GM03348 (cell line): Measurements from ENCODE around the gene BCAS3.
"Not testable (repeated sequence)": the region's sequence is repeated elsewhere in the genome, so short reads cannot be mapped to it uniquely, and the experiment has no call there.

Experiments used
- DNase-seq: peaks from one replicate; pipeline ENCODE4 v3.0.0; 2012; ENCODE audit warnings: low spot score

BCAS3 gene

DNA sequence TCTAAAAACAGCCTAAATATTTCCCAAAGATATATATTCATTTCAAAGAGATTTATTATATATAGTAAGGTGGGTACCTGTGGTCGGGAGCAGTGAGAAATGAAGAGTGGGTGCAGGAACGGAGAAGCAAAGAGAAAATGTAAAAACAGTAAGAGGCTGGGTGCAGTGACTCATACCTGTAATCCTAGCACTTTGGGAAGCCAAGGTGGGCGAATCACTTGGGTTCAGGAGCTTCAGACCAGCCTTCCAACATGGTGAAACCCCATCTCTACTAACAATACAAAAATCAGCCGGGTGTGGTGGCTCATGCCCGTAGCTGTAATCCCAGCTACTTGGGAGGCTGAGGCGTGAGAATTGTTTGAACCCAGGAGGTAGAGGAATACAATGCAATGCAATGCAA is 257.1 kb downstream of the BCAS3 start:
- DNase-seq: no peak

- not testable (repeated sequence) for DNase-seq
Observed at GRCh38 chr17:60935991-60936390, 258.3 kb downstream of the BCAS3 start.

DNA sequence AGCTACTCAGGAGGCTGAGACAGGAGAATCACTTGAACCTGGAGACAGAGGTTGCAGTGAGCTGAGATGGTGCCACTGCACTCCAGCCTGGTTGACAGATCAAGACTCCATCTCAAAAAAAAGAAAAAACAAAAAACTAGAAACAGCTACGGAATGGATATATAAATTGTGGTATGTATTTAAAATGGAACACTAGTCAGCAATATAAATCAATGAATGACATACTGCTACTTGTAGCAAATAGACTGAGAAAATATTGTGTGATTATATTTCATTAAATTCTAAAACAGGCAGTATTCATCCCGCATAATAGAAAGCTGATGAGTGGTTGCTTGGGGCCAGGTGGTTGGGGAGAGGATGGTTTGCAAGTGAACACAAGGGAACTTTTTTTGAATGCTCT is 261.7 kb downstream of the BCAS3 start:
- DNase-seq: no peak

- DNase-seq: peak; percentile 75
Observed at GRCh38 chr17:60941028-60941427, 263.4 kb downstream of the BCAS3 start.

- no peak for DNase-seq
Observed at GRCh38 chr17:60941571-60941970, 263.9 kb downstream of the BCAS3 start.

- DNase-seq: no peak
Observed at GRCh38 chr17:60944751-60945150, 267.1 kb downstream of the BCAS3 start.

DNA sequence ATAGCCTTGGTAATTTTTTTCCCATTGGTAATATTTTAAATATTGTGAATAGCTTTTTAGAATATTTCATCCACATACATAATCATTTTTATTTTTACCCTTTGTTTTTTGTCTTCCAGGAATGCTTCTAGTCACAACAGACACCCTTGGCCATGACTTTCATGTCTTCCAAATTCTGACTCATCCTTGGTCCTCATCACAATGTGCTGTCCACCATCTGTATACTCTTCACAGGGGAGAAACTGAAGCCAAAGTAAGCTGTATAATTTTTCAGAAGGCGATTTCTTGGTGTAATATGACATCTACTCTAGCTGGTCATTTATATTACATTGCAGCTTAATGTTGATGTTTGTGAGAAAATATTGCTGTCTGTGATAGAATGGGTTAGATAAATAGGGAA is 269.4 kb downstream of the BCAS3 start:
- DNase-seq: peak; percentile 58

DNA sequence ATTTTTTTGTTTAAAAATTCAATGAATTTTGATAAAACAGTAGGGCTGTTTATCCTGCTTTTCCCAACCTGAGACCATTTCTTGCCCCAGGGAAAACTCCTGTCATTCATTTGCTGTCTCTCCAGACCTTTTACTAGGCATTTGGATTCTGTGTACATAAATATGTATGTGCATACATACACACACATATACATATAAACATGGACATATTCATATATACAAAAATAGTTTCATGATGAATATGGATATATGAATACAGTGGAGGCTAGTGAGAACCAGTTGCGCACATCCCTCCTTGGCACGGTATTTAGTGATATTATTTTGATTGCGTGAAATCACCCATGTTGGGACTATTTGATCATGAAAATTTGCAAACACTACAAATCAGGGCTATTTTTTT is 269.9 kb downstream of the BCAS3 start:
- DNase-seq: no peak

DNA sequence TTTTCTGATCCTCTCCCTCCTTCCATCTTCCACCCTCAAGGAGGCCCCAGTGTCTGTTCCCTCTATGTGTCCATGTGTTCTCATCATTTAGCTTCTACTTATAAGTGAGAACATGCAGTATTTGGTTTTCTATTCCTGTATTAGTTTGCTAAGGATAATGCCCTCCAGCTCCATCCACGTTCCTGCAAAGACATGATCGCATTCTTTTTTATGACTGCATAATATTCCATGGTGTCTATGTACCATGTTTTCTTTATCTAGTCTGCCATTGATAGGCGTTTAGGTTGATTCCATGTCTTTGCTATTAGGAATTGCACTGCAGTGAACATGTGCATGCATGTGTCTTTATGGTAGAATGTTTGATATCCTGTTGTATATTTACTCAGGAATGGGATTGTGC is 275.1 kb downstream of the BCAS3 start:
- DNase-seq: no peak

DNA sequence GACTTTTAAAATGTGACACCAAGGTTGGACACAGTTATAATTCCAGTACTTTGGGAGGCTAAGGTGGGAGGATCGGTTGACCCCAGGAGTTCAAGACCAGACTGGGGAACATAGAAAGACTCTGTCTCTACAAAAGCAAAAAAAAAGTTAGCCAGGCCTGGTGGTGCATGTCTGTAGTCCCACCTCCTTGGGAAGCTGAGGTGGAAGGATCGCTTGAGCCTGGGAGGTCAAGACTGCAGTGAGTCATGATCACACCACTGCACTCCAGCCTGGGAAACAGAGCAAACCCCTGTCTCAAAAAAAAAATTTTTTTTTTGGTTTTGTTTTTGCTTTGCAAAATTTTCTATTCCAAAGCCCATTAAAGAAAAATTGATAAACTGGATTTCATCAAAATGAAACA is 281.4 kb downstream of the BCAS3 start:
- no peak for DNase-seq

DNA sequence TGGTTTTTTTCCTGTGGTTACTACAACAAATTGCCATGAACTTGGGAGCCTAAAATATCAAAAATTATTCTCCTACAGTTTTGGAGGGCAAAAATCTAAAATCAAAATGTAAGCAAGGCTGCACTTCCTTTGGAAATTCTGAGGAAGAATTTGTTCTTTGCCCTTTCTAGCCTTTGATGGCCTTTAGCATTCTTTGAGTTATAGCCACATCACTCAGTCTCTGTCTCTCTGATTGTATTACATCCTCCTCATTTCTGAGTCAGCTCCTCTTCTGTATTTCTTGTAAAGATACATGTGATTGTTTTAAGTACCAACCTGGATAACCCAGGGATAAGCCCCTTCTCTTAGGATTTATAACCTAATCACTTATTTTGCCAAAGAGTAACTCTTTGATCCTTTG is 282.0 kb downstream of the BCAS3 start:
- no peak for DNase-seq

DNA sequence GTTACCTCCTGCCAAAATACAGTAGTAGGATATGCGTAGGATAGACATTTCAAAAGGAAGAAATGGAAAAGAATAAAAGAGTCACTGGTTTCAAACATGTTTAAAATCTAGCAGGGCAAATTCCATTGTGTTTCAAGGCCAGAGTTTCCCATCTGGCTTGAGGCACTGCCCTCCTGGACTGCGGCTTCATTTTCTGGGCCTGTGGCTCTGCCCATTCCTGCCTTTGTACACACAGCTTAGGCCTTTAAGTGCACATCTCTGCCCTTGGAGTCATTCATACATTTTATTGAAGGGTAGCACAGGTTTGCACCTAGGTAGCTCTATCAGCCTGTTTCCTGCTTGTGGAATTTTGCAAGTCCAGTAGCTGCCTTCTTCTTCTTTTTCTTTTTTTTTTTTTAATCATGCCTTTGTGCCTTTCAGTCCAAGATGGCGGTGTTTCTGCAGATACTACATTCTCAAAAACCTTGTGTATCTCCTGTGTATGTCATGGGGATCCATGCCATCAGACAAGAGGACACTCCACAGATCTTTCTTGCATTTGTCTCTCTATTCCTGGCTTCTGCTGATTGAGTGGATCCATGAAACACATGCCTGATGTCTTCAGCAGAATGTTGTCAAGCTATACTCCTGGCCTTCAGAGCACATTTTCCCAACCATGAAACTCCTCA is 282.9 kb downstream of the BCAS3 start:
- DNase-seq: no peak

- DNase-seq: no peak
Observed at GRCh38 chr17:60964160-60964559, 286.5 kb downstream of the BCAS3 start.

DNA sequence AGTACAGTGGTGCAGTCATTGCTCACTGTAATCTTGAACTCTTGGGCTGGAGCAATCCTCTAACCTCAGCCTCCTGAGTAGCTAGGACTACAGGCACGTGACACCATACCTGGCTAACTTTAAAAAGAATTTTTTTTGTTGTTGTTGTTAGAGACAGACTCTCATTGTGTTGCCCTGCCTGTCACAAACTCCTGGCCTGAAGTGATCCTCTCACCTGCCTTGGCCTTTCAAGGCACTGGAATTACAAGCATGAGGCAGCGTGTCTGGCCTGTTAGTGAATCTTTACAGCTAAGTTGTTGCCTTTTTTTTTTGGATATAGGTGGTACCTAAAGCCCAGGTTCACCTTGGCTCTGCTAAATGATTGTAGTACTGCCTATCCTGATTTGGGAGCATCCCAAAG is 290.6 kb downstream of the BCAS3 start:
- DNase-seq: no peak

DNA sequence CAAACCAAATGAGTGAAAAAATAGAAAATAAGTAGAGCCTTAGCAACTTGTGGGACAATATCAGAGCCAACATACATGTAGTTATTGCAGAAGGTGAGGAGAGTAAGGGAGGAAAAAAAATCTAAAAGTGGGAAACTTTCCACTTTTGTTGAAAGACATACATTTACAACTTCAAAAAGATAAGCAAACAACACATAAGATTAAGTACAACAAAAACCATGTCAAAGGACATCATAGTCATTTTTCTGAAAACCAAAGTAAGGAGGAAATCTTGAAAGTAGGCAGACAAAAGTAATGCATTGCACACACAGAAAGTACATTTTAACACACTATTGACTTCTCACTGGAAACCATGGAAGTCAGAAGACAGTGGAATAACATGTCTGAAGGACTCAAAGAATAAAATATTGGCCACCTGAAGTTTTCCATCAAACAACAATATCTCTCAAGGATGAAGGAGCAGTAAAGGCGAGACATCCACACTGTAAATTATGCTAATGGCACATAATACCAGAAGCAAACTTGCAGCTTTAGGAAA is 291.9 kb downstream of the BCAS3 start:
- DNase-seq: no peak

GRCh38 chr17:60970741-60971140 is 293.1 kb downstream of the BCAS3 start:
- no peak for DNase-seq

- peak; percentile 52 for DNase-seq
Observed at GRCh38 chr17:60971515-60972369, 294.1 kb downstream of the BCAS3 start.

DNA sequence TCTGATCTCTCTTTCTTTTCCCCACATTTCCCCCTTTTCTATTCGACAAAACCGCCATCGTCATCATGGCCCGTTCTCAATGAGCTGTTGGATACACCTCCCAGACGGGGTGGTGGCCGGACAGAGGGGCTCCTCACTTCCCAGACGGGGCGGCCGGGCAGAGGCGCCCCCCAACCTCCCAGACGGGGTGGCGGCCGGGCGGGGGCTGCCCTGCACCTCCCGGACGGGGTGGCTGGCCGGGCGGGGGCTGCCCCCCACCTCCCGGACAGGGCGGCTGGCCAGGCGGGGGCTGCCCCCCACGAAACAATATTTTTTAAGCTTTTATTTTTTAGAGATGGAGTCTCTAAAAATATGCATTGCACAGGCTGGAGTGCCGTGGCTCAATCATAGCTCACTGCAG is 299.2 kb downstream of the BCAS3 start:
- DNase-seq: not testable (repeated sequence)

- DNase-seq: no peak
Observed at GRCh38 chr17:60989379-60989778, 311.7 kb downstream of the BCAS3 start.

DNA sequence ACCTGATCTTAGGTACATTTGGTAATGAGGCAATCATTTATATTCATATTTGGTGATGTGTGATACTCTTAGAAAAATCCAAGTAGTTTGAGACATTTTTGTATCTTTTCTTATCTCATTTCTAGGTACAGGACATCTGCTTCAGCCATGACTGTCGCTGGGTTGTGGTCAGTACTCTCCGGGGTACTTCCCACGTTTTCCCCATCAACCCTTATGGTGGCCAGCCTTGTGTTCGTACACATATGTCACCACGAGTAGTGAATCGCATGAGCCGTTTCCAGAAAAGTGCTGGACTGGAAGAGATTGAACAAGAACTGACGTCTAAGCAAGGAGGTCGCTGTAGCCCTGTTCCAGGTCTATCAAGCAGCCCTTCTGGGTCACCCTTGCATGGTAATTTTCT is 312.2 kb downstream of the BCAS3 start:
- no peak for DNase-seq

DNA sequence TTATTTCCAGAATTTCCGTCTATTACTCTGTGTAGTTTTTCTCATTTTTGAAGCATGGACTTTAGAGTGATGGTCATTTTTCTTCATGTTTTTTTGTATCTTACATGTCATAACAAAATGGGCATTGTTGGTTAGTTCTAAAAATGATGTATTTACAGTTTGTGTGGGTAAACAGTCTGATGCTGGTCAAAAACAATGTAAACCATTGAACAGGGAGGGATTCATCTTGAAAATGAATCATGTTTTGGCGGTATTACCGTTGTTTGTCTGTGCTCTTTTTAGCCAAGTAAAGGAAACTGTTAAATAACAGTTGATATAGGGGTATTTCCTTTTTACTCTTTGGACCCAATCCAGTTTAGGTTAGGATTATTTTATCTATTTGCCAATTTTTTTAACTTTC is 315.8 kb downstream of the BCAS3 start:
- no peak for DNase-seq

DNA sequence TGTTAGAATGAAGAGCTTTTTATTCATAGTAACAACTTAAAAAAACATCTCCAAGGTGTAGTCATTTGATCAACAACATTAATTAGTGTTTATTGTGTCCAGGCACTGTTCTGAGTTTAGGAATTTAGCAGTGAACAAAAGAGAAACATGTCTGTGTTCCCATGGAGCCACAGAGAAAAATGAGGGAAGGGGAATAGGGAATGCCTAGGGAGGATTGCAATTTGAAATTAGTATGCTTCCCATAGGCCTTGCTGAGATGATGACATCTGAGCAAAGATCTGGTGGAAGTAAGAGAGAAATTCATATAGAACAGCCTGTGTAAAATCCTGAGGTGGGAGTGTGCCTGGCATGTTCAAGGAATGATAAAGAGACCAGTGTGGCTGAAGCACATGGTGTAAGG is 318.0 kb downstream of the BCAS3 start:
- DNase-seq: no peak

DNA sequence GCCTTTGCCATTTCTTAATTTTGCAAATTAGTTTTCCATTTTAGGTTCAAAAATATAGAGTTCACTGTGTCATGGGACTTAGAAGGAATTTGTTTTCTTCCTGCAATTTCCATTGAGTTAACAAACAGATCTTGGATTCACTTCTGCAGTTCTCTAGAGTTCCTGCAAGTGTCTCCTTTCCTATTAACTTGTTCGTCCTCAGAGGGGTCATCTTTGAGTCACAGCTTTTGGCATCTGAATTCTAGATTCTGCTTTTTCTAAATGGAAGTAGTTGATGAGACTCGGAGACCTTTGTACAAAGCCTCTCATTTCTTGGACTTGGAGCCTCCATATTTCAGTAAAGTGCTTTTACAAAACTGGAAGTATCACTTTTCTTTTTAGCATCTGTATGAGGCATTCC is 323.3 kb downstream of the BCAS3 start:
- peak; percentile 15 for DNase-seq
